ENCODE results near the gene PLEKHM2. TPM values are rescaled to one million over a fixed set of nuclear protein-coding genes. Genes with fewer than 3 reads are reported as not detected.

PLEKHM2 gene
- total RNA-seq, 1 experiment from 2014 or later = 38.5 TPM

- Histone ChIP-seq H3K27ac (ENCODE audit: low read depth, low read length) (no peak overlapping the region), H3K9ac (ENCODE audit: low read length) (no peak overlapping the region), H3K27me3 (ENCODE audit: insufficient read depth, low read length) (no peaks in the 10 kb centered on the region), H4K20me1 (ENCODE audit: insufficient read depth) (no peaks in the 10 kb centered on the region), H3K9me2 (ENCODE audit: insufficient read depth) (no peaks in the 10 kb centered on the region), H3K36me3 (ENCODE audit: control insufficient read depth in 1 of 2, insufficient read depth in 2 of 2, low read length in 2 of 2) (no peaks in the 10 kb centered on the region), H3K79me2 (ENCODE audit: insufficient read depth, low read length) (no peaks in the 10 kb centered on the region), H3K4me3 (replicated peaks in 1 of 2; ENCODE audit: low read depth in 1 of 2, low read length in 2 of 2) (no peak overlapping the region), H3K4me2 (ENCODE audit: low read length) (no peak overlapping the region), H2AFZ (ENCODE audit: low read depth, low read length, poor library complexity, severe bottlenecking) (no peak overlapping the region), H3K4me1 (ENCODE audit: control insufficient read depth in 1 of 2, insufficient read depth in 2 of 2, low read length in 2 of 2) (peaks cover 4 to 13% of the 10 kb centered on the region in 2 experiments; a peak in 3 of 4 replicates), H3K9me3 (ENCODE audit: control insufficient read depth in 1 of 2, insufficient read depth in 1 of 2, low read depth in 1 of 2, low read length in 2 of 2) (no peaks in the 10 kb centered on the region)
- no peak for ATAC-seq
- DNase-seq (ENCODE audit: low read depth, low spot score) = no peak
- ChIA-PET RAD21 (ENCODE audit: low non-redundant PET in 1 of 2, low total read pairs in 2 of 2, uncharacterized antibody in 2 of 2, unreplicated experiment in 2 of 2) (interaction anchor here in 1 of 2 experiments (0.7 kb wide), 1 partner anchor 11 kb away, joined by 3 read pairs; no protein-coding TSS in a partner anchor), POLR2A (interaction anchor here (0.7 to 1.2 kb wide), 3 partner anchors 10 to 109 kb away, joined by 3 to 4 read pairs (median 3); no protein-coding TSS in a partner anchor), CTCF (no interaction called here)
- BruUV-seq (replicated peaks) = no TSS peak
- intact Hi-C loops (cut with micrococcal nuclease) = no loop called here
- TF ChIP-seq CBX3 (IDR thresholded peaks at IDR 0.05; ENCODE audit: low read depth) (no peak), ZFX (IDR thresholded peaks at IDR 0.05) (no peak), SP1 (IDR thresholded peaks at IDR 0.05; ENCODE audit: low read depth) (no peak), SRF (IDR thresholded peaks at IDR 0.05; ENCODE audit: low read depth) (no peak), RAD21 (IDR thresholded peaks at IDR 0.05; ENCODE audit: low read depth) (no peak), ELF1 (IDR thresholded peaks at IDR 0.05; ENCODE audit: borderline replicate concordance, low read depth) (no peak), REST (IDR thresholded peaks at IDR 0.05; ENCODE audit: low read depth) (no peak)
Measured at GRCh38 chr1:15775706-15776105, 91.6 kb downstream of the PLEKHM2 start.

Data from HCT116 (cell line).